Measurements from ENCODE around the gene NHERF2. TPM values are rescaled to one million over a fixed set of nuclear protein-coding genes. Genes with fewer than 3 reads are reported as not detected.

NHERF2 gene
- total and polyA plus RNA-seq, 2 experiments from 2014 or later: 12.0 to 16.5 TPM

DNA sequence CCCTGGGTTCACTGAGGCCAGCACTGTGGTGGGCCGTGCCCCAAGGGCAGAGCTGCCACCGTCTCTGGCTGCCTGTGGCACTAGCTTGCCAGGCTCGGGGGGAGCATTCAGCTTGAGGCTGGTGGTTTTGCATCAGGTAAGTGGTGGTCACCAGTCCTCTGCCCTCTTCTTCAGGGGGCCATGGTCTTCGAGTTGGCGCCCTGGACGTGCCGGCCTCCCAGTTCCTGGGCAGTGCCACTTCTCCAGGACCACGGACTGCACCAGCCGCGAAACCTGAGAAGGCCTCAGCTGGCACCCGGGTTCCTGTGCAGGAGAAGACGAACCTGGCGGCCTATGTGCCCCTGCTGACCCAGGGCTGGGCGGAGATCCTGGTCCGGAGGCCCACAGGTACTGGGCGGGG is 53.3 kb downstream of the NHERF2 start:
- Histone ChIP-seq H3K36me3 (ENCODE audit: insufficient read depth) (no peaks in the 10 kb centered on the region), H3K27me3 (ENCODE audit: insufficient read depth) (no peaks in the 10 kb centered on the region), H4K20me1 (replicated peaks; ENCODE audit: insufficient read depth) (no peaks in the 10 kb centered on the region), H3K4me1 (ENCODE audit: insufficient read depth) (no peaks in the 10 kb centered on the region), H3K9me2 (ENCODE audit: insufficient read depth) (no peaks in the 10 kb centered on the region), H3K27ac (ENCODE audit: low read depth) (no peak overlapping the region), H3K4me2 (no peak overlapping the region), H3K4me3 (no peak overlapping the region), H3K79me2 (replicated peaks; ENCODE audit: insufficient read depth) (no peaks in the 10 kb centered on the region), H3F3A (replicated peaks; ENCODE audit: low read depth) (no peaks in the 10 kb centered on the region), H2AFZ (no peak overlapping the region)
- DNase-seq (ENCODE audit: low spot score): no peak
- TF ChIP-seq, protein P1, sequence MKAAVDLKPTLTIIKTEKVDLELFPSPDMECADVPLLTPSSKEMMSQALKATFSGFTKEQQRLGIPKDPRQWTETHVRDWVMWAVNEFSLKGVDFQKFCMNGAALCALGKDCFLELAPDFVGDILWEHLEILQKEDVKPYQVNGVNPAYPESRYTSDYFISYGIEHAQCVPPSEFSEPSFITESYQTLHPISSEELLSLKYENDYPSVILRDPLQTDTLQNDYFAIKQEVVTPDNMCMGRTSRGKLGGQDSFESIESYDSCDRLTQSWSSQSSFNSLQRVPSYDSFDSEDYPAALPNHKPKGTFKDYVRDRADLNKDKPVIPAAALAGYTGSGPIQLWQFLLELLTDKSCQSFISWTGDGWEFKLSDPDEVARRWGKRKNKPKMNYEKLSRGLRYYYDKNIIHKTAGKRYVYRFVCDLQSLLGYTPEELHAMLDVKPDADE (IDR thresholded peaks at IDR 0.05): no peak
- TF ChIP-seq, protein P2, sequence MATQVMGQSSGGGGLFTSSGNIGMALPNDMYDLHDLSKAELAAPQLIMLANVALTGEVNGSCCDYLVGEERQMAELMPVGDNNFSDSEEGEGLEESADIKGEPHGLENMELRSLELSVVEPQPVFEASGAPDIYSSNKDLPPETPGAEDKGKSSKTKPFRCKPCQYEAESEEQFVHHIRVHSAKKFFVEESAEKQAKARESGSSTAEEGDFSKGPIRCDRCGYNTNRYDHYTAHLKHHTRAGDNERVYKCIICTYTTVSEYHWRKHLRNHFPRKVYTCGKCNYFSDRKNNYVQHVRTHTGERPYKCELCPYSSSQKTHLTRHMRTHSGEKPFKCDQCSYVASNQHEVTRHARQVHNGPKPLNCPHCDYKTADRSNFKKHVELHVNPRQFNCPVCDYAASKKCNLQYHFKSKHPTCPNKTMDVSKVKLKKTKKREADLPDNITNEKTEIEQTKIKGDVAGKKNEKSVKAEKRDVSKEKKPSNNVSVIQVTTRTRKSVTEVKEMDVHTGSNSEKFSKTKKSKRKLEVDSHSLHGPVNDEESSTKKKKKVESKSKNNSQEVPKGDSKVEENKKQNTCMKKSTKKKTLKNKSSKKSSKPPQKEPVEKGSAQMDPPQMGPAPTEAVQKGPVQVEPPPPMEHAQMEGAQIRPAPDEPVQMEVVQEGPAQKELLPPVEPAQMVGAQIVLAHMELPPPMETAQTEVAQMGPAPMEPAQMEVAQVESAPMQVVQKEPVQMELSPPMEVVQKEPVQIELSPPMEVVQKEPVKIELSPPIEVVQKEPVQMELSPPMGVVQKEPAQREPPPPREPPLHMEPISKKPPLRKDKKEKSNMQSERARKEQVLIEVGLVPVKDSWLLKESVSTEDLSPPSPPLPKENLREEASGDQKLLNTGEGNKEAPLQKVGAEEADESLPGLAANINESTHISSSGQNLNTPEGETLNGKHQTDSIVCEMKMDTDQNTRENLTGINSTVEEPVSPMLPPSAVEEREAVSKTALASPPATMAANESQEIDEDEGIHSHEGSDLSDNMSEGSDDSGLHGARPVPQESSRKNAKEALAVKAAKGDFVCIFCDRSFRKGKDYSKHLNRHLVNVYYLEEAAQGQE (IDR thresholded peaks at IDR 0.05; ENCODE audit: unreplicated experiment): no peak
- TF ChIP-seq ZNF331 (CRISPR knock-in tag; IDR thresholded peaks at IDR 0.05; ENCODE audit: low read depth) (no peak), EZH2 (IDR thresholded peaks at IDR 0.05; ENCODE audit: low read depth, unreplicated experiment) (no peak), NANOG (IDR thresholded peaks at IDR 0.05; ENCODE audit: borderline replicate concordance) (no peak), JUNB (IDR thresholded peaks at IDR 0.05; ENCODE audit: unreplicated experiment) (no peak), EZH2phosphoT487 (IDR thresholded peaks at IDR 0.05; ENCODE audit: unreplicated experiment) (no peak), STAT1 (IDR thresholded peaks at IDR 0.05; ENCODE audit: unreplicated experiment) (no peak), ZNF114 (CRISPR knock-in tag; IDR thresholded peaks at IDR 0.05) (no peak), CREB1 (CRISPR knock-in tag; IDR thresholded peaks at IDR 0.05; ENCODE audit: low read depth) (no peak), POLR2AphosphoS5 (IDR thresholded peaks at IDR 0.05; ENCODE audit: low read depth) (no peak)
- TF ChIP-seq, protein P3, sequence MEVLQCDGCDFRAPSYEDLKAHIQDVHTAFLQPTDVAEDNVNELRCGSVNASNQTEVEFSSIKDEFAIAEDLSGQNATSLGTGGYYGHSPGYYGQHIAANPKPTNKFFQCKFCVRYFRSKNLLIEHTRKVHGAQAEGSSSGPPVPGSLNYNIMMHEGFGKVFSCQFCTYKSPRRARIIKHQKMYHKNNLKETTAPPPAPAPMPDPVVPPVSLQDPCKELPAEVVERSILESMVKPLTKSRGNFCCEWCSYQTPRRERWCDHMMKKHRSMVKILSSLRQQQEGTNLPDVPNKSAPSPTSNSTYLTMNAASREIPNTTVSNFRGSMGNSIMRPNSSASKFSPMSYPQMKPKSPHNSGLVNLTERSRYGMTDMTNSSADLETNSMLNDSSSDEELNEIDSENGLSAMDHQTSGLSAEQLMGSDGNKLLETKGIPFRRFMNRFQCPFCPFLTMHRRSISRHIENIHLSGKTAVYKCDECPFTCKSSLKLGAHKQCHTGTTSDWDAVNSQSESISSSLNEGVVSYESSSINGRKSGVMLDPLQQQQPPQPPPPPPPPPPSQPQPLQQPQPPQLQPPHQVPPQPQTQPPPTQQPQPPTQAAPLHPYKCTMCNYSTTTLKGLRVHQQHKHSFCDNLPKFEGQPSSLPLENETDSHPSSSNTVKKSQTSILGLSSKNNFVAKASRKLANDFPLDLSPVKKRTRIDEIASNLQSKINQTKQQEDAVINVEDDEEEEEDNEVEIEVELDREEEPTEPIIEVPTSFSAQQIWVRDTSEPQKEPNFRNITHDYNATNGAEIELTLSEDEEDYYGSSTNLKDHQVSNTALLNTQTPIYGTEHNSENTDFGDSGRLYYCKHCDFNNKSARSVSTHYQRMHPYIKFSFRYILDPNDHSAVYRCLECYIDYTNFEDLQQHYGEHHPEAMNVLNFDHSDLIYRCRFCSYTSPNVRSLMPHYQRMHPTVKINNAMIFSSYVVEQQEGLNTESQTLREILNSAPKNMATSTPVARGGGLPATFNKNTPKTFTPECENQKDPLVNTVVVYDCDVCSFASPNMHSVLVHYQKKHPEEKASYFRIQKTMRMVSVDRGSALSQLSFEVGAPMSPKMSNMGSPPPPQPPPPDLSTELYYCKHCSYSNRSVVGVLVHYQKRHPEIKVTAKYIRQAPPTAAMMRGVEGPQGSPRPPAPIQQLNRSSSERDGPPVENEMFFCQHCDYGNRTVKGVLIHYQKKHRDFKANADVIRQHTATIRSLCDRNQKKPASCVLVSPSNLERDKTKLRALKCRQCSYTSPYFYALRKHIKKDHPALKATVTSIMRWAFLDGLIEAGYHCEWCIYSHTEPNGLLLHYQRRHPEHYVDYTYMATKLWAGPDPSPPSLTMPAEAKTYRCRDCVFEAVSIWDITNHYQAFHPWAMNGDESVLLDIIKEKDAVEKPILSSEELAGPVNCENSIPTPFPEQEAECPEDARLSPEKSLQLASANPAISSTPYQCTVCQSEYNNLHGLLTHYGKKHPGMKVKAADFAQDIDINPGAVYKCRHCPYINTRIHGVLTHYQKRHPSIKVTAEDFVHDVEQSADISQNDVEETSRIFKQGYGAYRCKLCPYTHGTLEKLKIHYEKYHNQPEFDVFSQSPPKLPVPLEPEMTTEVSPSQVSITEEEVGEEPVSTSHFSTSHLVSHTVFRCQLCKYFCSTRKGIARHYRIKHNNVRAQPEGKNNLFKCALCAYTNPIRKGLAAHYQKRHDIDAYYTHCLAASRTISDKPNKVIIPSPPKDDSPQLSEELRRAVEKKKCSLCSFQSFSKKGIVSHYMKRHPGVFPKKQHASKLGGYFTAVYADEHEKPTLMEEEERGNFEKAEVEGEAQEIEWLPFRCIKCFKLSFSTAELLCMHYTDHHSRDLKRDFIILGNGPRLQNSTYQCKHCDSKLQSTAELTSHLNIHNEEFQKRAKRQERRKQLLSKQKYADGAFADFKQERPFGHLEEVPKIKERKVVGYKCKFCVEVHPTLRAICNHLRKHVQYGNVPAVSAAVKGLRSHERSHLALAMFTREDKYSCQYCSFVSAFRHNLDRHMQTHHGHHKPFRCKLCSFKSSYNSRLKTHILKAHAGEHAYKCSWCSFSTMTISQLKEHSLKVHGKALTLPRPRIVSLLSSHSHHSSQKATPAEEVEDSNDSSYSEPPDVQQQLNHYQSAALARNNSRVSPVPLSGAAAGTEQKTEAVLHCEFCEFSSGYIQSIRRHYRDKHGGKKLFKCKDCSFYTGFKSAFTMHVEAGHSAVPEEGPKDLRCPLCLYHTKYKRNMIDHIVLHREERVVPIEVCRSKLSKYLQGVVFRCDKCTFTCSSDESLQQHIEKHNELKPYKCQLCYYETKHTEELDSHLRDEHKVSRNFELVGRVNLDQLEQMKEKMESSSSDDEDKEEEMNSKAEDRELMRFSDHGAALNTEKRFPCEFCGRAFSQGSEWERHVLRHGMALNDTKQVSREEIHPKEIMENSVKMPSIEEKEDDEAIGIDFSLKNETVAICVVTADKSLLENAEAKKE (CRISPR knock-in tag; IDR thresholded peaks at IDR 0.05): no peak
- TF ChIP-seq, protein P4, sequence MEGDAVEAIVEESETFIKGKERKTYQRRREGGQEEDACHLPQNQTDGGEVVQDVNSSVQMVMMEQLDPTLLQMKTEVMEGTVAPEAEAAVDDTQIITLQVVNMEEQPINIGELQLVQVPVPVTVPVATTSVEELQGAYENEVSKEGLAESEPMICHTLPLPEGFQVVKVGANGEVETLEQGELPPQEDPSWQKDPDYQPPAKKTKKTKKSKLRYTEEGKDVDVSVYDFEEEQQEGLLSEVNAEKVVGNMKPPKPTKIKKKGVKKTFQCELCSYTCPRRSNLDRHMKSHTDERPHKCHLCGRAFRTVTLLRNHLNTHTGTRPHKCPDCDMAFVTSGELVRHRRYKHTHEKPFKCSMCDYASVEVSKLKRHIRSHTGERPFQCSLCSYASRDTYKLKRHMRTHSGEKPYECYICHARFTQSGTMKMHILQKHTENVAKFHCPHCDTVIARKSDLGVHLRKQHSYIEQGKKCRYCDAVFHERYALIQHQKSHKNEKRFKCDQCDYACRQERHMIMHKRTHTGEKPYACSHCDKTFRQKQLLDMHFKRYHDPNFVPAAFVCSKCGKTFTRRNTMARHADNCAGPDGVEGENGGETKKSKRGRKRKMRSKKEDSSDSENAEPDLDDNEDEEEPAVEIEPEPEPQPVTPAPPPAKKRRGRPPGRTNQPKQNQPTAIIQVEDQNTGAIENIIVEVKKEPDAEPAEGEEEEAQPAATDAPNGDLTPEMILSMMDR (conservative IDR thresholded peaks at IDR 0.05; ENCODE audit: low read depth in 2 of 2): no peak
- ATAC-seq: no peak
- Mint-ChIP-seq H3K36me3 (ENCODE audit: low read depth) (peaks cover 5% of the 10 kb centered on the region; the same call in 1 of the 3 replicates), H3K27ac (no peak overlapping the region), H3K9me3 (no peaks in the 10 kb centered on the region), H3K27me3 (ENCODE audit: insufficient read depth, low read depth, poor library complexity) (peaks cover 3% of the 10 kb centered on the region), H3K4me1 (no peaks in the 10 kb centered on the region), H3K4me3 (no peak overlapping the region)
